NCI-H524 (cell line): ENCODE measurements around the gene FNIP2.
"Not testable (repeated sequence)": the region's sequence is repeated elsewhere in the genome, so short reads cannot be mapped to it uniquely, and the experiment has no call there.

Experiments
- DNase-seq, 2 experiments: peaks; one replicate each; lab custom pipeline; 2025; lab: John Stamatoyannopoulos, UW

Gene FNIP2

DNA sequence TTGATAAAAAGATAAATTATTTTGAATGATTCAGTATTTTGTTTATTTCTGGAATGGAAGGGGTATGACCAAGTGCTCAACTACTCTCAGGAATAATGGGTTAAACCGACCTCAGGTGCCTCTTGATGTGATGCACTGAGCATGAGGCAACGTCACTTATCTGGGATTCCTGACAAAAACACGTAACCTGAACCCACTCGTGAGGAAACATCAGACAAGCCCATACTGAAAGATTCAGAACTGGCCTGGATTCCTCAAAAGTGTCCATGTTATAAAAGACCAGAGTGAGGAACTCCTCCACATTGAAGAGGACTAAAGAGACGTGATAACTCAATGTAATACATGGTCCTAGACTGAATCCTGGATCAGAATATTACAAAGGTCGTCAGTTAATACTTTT is 144.0 kb downstream of the FNIP2 start:
- DNase-seq: no peak

DNA sequence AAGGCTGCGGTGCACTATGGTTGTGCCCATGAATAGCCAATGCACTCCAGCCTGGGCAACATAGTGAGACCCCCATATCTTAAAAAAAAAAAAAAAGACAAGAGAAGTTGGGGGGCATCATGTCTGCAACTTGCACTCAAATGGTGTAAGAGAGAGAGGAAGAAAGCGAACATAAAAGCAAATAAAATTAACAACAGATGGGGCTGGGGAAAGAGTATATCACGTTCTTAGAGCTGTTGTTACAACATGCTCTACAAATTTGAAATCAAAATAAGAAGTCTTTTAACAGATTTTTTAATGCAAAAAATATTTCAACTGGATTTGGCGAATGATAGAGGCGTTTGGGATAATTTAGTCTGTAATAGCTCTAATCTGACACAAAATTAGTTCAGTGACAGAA is 144.9 kb downstream of the FNIP2 start:
- DNase-seq: no peak

DNA sequence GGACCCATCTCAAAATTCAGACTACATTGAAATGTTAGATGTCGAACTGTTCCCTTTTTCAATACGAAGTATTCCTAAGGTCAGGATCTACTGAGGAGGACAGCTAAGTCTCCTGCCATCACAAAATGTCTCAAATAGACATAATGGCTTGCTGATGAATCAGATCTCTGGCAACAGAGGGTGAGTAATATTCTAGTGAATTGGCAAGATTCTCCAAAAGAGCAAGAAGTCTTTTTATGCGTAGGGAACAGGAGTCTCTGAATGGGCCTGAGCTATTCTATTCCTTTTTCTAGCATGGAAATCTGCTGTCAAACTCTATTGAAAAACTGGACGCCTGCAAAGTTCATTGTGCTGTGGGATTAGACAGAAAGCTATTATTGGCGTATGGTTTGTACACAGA is 145.4 kb downstream of the FNIP2 start:
- DNase-seq: no peak

- peak in 1 of 2 experiments; percentile 1 for DNase-seq
These were observed 146.9 kb downstream of the FNIP2 start for GRCh38 chr4:158915683-158916241.

DNA sequence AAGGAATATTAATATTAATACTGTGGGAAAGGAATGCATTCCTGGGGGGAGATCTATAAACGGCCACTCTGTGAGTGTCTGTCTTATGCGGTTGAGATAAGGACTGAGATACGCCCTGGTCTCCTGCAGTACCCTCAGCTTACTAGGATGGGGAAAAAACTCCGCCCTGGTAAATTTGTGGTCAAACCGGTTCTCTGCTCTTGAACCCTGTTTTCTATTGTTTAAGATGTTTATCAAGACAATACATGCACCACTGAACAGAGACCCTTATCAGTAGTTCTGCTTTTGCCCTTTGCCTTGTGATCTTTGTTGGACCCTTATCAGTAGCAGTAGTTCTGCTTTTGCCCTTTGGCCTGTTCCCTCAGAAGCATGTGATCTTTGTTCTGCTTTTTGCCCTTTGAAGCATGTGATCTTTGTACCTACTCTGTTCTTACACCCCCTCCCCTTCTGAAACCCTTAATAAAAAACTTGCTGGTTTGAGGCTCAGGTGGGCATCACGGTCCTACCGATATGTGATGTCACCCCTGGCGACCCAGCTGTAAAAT is 151.7 kb downstream of the FNIP2 start:
- DNase-seq: not testable (repeated sequence)

DNA sequence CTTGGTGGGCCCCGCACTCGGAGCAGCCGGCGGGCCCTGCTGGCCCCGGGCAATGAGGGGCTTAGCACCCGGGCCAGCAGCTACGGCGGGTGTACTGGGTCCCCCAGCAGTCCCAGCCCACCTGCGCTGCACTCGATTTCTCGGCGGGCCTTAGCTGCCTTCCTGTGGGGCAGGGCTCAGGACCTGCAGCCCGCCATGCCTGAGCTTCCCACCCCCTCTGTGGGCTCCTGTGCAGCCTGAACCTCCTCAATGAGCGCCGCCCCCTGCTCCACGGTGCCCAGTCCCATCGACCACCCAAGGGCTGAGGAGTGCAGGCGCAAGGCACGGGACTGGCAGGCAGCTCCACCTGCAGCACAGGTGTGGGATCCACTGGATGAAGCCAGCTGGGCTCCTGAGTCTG is 158.9 kb downstream of the FNIP2 start:
- not testable (repeated sequence) for DNase-seq

GRCh38 chr4:158929939-158930638 is 161.3 kb downstream of the FNIP2 start:
- no peak for DNase-seq

GRCh38 chr4:158930639-158930972 is 161.8 kb downstream of the FNIP2 start:
- no peak for DNase-seq

DNA sequence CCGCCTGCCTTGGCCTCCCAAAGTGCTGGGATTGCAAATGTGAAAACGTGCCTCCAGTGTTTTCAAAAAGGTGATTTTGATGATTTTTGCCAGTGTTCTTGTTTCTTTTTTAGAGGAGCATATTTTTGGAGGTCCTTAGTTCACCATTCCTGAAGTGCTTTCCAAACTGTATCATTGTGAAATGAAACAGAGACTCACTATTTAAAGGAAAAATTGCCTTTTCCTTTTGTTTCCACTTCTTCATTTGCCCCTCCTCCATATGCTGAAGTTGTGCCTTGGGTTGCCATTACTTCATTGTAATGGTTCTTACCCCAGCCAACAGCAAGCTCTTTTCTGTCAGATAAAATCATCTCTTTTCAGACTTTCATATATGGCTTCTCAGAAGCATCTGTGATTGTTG is 164.4 kb downstream of the FNIP2 start:
- DNase-seq: no peak

- no peak for DNase-seq
These were observed 166.3 kb downstream of the FNIP2 start for GRCh38 chr4:158934996-158935669.

GRCh38 chr4:158936238-158936637 is 167.4 kb downstream of the FNIP2 start:
- DNase-seq: no peak

GRCh38 chr4:158938220-158939044 is 169.6 kb downstream of the FNIP2 start:
- DNase-seq: peak; percentile 80 to 89

GRCh38 chr4:158940271-158940670 is 171.4 kb downstream of the FNIP2 start:
- no peak for DNase-seq

GRCh38 chr4:158941321-158941720 is 172.5 kb downstream of the FNIP2 start:
- no peak for DNase-seq

GRCh38 chr4:158941895-158942294 is 173.1 kb downstream of the FNIP2 start:
- DNase-seq: no peak

DNA sequence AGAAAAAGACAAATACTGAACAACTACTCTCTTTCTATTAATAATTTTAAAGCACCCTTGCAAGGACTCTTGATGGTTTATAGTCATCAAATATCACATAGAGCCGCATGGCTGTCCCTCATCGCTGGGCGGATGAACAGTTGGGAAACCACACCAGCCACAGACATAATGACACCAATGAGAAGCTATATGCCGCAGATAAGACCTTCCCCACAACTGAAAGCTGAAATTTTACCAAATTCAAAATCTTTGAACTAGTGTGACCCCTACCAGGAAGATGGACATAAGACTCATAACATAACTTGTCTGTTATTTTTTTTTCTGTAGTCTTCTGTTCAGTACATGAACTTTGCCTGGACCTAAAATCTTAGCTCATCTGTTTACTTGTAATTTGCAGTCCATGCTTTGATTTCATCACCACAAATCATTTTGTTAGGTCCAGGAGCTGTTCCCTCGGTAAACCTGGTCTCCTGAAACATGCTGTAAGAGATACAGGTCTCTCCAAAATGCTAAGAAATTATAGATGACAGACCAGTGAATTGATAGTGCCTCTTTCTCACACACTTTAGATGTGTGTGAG is 176.8 kb downstream of the FNIP2 start:
- no peak for DNase-seq

- no peak for DNase-seq
These were observed 178.0 kb downstream of the FNIP2 start for GRCh38 chr4:158946825-158947224.

- DNase-seq: no peak
These were observed 179.2 kb downstream of the FNIP2 start for GRCh38 chr4:158948071-158948470.

DNA sequence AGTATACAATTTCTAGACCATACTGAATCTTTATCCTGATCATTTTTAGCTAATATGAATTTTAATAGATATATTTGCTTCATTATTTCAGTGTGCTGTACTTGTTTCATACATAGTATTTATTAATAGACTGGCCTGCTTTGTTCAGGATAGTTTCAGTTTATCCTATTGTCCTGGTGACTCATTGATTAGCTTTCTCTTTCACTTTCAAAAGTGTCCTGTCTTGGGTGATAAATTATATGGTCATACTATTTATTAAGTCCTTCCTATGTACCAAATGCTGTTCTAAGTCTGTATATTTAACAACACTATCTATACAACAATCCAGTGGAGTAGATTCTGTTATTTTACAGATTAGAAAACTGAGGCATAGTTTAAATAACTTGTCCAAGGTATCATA is 180.3 kb downstream of the FNIP2 start:
- no peak for DNase-seq

DNA sequence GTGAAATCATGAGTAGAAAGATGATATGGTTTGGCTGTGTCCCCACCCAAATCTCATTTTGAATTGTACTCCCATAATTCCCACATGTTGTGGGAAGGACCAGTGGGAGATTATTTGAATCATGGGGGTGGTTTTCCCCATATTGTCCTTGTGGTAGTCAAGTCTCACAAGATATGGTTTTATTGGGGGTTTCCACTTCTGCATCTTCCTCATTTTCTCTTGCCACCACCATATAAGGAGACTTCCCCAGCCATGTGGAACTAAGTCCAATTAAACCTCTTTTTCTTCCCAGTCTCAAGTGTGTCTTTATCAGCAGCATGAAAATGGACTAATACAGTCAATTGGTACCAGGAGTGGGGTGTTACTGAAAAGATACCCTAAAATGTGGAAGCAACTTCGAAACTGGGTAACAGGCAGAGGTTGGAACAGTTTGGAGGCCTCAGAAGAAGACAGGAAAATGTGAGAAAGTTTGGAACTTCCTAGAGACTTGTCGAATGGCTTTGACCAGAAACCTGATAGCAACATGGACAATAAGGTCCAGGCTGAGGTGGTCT is 183.5 kb downstream of the FNIP2 start:
- not testable (repeated sequence) for DNase-seq

GRCh38 chr4:158956345-158956744 is 187.5 kb downstream of the FNIP2 start:
- DNase-seq: not testable (repeated sequence)

GRCh38 chr4:158956918-158957317 is 188.1 kb downstream of the FNIP2 start:
- not testable (repeated sequence) for DNase-seq
